ENCODE measurements around the gene ADORA1.

The ADORA1 gene

GRCh38 chr1:203202431-203203245, 75.1 kb downstream of the ADORA1 start:
- TF ChIP-seq TAF1 (IDR thresholded peaks at IDR 0.05; ENCODE audit: borderline replicate concordance, low read depth, low read length) (no peak), POLR2AphosphoS5 (IDR thresholded peaks at IDR 0.05; ENCODE audit: low read depth, low read length) (no peak), POLR2A (IDR thresholded peaks at IDR 0.05; ENCODE audit: low read depth, low read length) (no peak)
- no peak for FAIRE-seq
- no peak for DNase-seq (ENCODE audit: insufficient read length)

- DNase-seq (ENCODE audit: insufficient read length): no peak
- no peak for FAIRE-seq
- TF ChIP-seq POLR2AphosphoS5 (IDR thresholded peaks at IDR 0.05; ENCODE audit: low read depth, low read length) (no peak), POLR2A (IDR thresholded peaks at IDR 0.05; ENCODE audit: low read depth, low read length) (no peak), TAF1 (IDR thresholded peaks at IDR 0.05; ENCODE audit: borderline replicate concordance, low read depth, low read length) (no peak)
Observed at GRCh38 chr1:203204756-203205155, 77.2 kb downstream of the ADORA1 start.

GRCh38 chr1:203206129-203206687, 78.7 kb downstream of the ADORA1 start:
- TF ChIP-seq POLR2A (IDR thresholded peaks at IDR 0.05; ENCODE audit: low read depth, low read length): no peak
- no peak for TF ChIP-seq TAF1 (IDR thresholded peaks at IDR 0.05; ENCODE audit: borderline replicate concordance, low read depth, low read length)
- FAIRE-seq (no peak), DNase-seq (ENCODE audit: insufficient read length) (no peak)

GRCh38 chr1:203207751-203208150, 80.2 kb downstream of the ADORA1 start:
- no peak for FAIRE-seq
- TF ChIP-seq TAF1 (IDR thresholded peaks at IDR 0.05; ENCODE audit: borderline replicate concordance, low read depth, low read length): no peak
- no peak for TF ChIP-seq POLR2A (IDR thresholded peaks at IDR 0.05; ENCODE audit: low read depth, low read length)
- no peak for TF ChIP-seq POLR2AphosphoS5 (IDR thresholded peaks at IDR 0.05; ENCODE audit: low read depth, low read length)
- no peak for DNase-seq (ENCODE audit: insufficient read length)

- no peak for FAIRE-seq
- TF ChIP-seq POLR2A (IDR thresholded peaks at IDR 0.05; ENCODE audit: low read depth, low read length) (no peak), TAF1 (IDR thresholded peaks at IDR 0.05; ENCODE audit: borderline replicate concordance, low read depth, low read length) (no peak), POLR2AphosphoS5 (IDR thresholded peaks at IDR 0.05; ENCODE audit: low read depth, low read length) (no peak)
- no peak for DNase-seq (ENCODE audit: insufficient read length)
Observed at GRCh38 chr1:203208181-203208580, 80.7 kb downstream of the ADORA1 start.

- TF ChIP-seq POLR2AphosphoS5 (IDR thresholded peaks at IDR 0.05; ENCODE audit: low read depth, low read length): no peak
- no peak for TF ChIP-seq TAF1 (IDR thresholded peaks at IDR 0.05; ENCODE audit: borderline replicate concordance, low read depth, low read length)
- no peak for TF ChIP-seq POLR2A (IDR thresholded peaks at IDR 0.05; ENCODE audit: low read depth, low read length)
- FAIRE-seq (no peak), DNase-seq (ENCODE audit: insufficient read length) (no peak)
Observed at GRCh38 chr1:203210350-203210749, 82.8 kb downstream of the ADORA1 start.

GRCh38 chr1:203210988-203211387, 83.5 kb downstream of the ADORA1 start:
- FAIRE-seq: no peak
- DNase-seq (ENCODE audit: insufficient read length): no peak
- TF ChIP-seq POLR2AphosphoS5 (IDR thresholded peaks at IDR 0.05; ENCODE audit: low read depth, low read length): no peak
- no peak for TF ChIP-seq POLR2A (IDR thresholded peaks at IDR 0.05; ENCODE audit: low read depth, low read length)
- TF ChIP-seq TAF1 (IDR thresholded peaks at IDR 0.05; ENCODE audit: borderline replicate concordance, low read depth, low read length): no peak

- DNase-seq (ENCODE audit: insufficient read length): no peak
- no peak for TF ChIP-seq POLR2AphosphoS5 (IDR thresholded peaks at IDR 0.05; ENCODE audit: low read depth, low read length)
- no peak for TF ChIP-seq POLR2A (IDR thresholded peaks at IDR 0.05; ENCODE audit: low read depth, low read length)
- TF ChIP-seq TAF1 (IDR thresholded peaks at IDR 0.05; ENCODE audit: borderline replicate concordance, low read depth, low read length): no peak
- no peak for FAIRE-seq
Observed at GRCh38 chr1:203211812-203212211, 84.3 kb downstream of the ADORA1 start.

- no peak for FAIRE-seq
- TF ChIP-seq TAF1 (IDR thresholded peaks at IDR 0.05; ENCODE audit: borderline replicate concordance, low read depth, low read length): no peak
- no peak for TF ChIP-seq POLR2AphosphoS5 (IDR thresholded peaks at IDR 0.05; ENCODE audit: low read depth, low read length)
- TF ChIP-seq POLR2A (IDR thresholded peaks at IDR 0.05; ENCODE audit: low read depth, low read length): no peak
- DNase-seq (ENCODE audit: insufficient read length): no peak
Observed at GRCh38 chr1:203213126-203213525, 85.6 kb downstream of the ADORA1 start.

GRCh38 chr1:203214871-203215270, 87.3 kb downstream of the ADORA1 start:
- TF ChIP-seq POLR2AphosphoS5 (IDR thresholded peaks at IDR 0.05; ENCODE audit: low read depth, low read length) (no peak), POLR2A (IDR thresholded peaks at IDR 0.05; ENCODE audit: low read depth, low read length) (no peak), TAF1 (IDR thresholded peaks at IDR 0.05; ENCODE audit: borderline replicate concordance, low read depth, low read length) (no peak)
- DNase-seq (ENCODE audit: insufficient read length): no peak

GRCh38 chr1:203215573-203215972, 88.0 kb downstream of the ADORA1 start:
- no peak for DNase-seq (ENCODE audit: insufficient read length)
- FAIRE-seq: no peak
- TF ChIP-seq POLR2AphosphoS5 (IDR thresholded peaks at IDR 0.05; ENCODE audit: low read depth, low read length) (no peak), POLR2A (IDR thresholded peaks at IDR 0.05; ENCODE audit: low read depth, low read length) (no peak), TAF1 (IDR thresholded peaks at IDR 0.05; ENCODE audit: borderline replicate concordance, low read depth, low read length) (no peak)

More at GRCh38 chr1:203214871-203215270, 87.3 kb downstream of the ADORA1 start:
- FAIRE-seq: no peak
